Progenitor cell of endocrine pancreas (in vitro differentiated cells): ENCODE measurements around the gene ABI1. TPM values are rescaled to one million over a fixed set of nuclear protein-coding genes. Genes with fewer than 3 reads are reported as not detected.

Experiments
- DNase-seq: peaks from one replicate; pipeline ENCODE4 v3.0.0; 2021; ENCODE audit warnings: low spot score; ENCODE audit not compliant: unreplicated experiment
- H3K27ac Mint-ChIP-seq: 2 replicates; pipeline ENCODE4 v1.8.0; 2021; ENCODE audit warnings: mild to moderate bottlenecking, moderate library complexity, mixed read lengths
- H3K27me3 Mint-ChIP-seq: 2 replicates; pipeline ENCODE4 v1.8.0; 2021; ENCODE audit warnings: mixed read lengths
- H3K36me3 Mint-ChIP-seq: 2 replicates; pipeline ENCODE4 v1.8.0; 2022; ENCODE audit warnings: mixed read lengths; ENCODE audit not compliant: insufficient read depth
- H3K4me1 Mint-ChIP-seq: 2 replicates; pipeline ENCODE4 v1.8.0; 2021; ENCODE audit warnings: low read depth, mixed read lengths
- H3K4me3 Mint-ChIP-seq: 2 replicates; pipeline ENCODE4 v1.8.0; 2021; ENCODE audit warnings: low read depth, mild to moderate bottlenecking, moderate library complexity, mixed read lengths
- H3K9me3 Mint-ChIP-seq: 2 replicates; pipeline ENCODE4 v1.8.0; 2021; ENCODE audit warnings: low read depth, mixed read lengths
- total RNA-seq: library from RNA; stranded (reverse); gene quantifications from 2 replicates; pipeline ENCODE4 v1.2.1, GENCODE V29; 2021
- TF ChIP-seq, protein P1 (sequence below): fragments of 200-600 bp; sonication (generic); IDR thresholded peaks from one replicate; pipeline ENCODE4 v1.5.0; 2021; ENCODE audit warnings: antibody characterized with exemption, mild to moderate bottlenecking; ENCODE audit not compliant: unreplicated experiment

The ABI1 gene
- total RNA-seq, 1 donor from 2014 or later, result 48.2 TPM

DNA sequence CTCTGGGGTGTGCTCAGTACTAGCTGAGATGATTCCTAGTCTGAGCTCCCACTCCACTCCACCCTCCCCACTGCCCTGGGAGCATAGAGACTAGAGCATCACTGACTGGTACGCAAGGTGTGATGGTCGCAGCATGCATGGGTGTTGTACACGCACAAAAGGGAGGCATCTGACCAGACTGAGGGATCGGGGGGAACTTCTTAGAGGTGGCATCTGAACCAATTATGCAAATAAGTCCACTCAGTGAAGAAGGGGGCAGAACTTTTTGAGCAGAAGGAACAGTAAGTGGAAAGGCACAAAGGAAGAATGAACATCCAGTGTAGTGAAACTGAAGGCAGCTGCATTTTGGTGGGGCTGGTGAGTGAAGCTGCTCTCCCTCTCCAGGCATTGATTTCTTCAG is 137.7 kb downstream of the ABI1 start:
- TF ChIP-seq, protein P1, sequence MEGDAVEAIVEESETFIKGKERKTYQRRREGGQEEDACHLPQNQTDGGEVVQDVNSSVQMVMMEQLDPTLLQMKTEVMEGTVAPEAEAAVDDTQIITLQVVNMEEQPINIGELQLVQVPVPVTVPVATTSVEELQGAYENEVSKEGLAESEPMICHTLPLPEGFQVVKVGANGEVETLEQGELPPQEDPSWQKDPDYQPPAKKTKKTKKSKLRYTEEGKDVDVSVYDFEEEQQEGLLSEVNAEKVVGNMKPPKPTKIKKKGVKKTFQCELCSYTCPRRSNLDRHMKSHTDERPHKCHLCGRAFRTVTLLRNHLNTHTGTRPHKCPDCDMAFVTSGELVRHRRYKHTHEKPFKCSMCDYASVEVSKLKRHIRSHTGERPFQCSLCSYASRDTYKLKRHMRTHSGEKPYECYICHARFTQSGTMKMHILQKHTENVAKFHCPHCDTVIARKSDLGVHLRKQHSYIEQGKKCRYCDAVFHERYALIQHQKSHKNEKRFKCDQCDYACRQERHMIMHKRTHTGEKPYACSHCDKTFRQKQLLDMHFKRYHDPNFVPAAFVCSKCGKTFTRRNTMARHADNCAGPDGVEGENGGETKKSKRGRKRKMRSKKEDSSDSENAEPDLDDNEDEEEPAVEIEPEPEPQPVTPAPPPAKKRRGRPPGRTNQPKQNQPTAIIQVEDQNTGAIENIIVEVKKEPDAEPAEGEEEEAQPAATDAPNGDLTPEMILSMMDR, result no peak
- H3K4me1 Mint-ChIP-seq, result no peaks in the 10 kb centered on the region
- H3K36me3 Mint-ChIP-seq, result peaks cover 5% of the 10 kb centered on the region
- no peaks in the 10 kb centered on the region for H3K9me3 Mint-ChIP-seq
- H3K27ac Mint-ChIP-seq, result no peak overlapping the region
- no peak for DNase-seq
- H3K27me3 Mint-ChIP-seq, result no peaks in the 10 kb centered on the region
- H3K4me3 Mint-ChIP-seq, result no peak overlapping the region

DNA sequence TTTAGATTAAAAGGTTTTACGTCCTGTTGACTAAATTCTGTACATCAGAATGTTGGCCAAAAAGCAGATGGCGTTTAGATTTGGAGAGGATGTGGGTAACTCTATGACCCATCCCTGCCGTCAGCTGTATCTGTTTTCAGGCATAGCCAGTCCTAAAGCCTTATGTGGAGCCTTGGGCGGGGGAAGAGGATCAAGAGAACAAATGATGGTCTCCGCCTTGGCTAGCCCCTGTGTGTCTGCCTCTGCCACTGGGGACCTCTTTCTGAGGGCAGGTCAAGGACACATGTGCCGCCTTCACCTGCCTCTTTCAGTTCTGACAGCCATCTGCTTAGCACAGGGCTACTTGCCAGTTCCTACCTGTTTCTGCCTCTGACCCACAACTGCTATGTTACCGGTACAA is 139.2 kb downstream of the ABI1 start:
- no peak for DNase-seq
- Mint-ChIP-seq H3K36me3 (peaks cover 4% of the 10 kb centered on the region), H3K4me1 (no peaks in the 10 kb centered on the region), H3K4me3 (no peak overlapping the region), H3K27me3 (no peaks in the 10 kb centered on the region), H3K27ac (no peak overlapping the region), H3K9me3 (no peaks in the 10 kb centered on the region)
- TF ChIP-seq, protein P1, result no peak

DNA sequence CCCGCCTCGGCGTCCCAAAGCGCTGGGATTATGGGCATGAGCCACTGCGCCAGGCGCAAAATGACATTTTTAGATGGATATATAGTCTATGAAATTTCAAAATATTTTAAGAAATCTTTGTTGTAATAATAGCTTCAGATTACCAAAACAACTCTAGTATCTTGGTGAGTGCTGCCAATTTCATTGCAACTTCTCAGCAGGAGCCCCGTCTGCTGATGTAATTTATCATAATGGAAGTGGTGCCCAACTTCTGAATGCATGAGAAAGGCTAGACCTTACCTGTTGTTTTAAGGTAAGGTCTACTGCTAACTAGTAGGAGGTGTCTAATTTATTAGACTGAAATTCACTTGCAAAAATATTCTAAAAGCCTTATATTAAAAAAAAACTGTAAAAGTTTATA is 143.3 kb downstream of the ABI1 start:
- H3K4me3 Mint-ChIP-seq, result no peak overlapping the region
- DNase-seq, result no peak
- TF ChIP-seq, protein P1, result no peak
- H3K9me3 Mint-ChIP-seq, result no peaks in the 10 kb centered on the region
- H3K4me1 Mint-ChIP-seq, result no peaks in the 10 kb centered on the region
- H3K36me3 Mint-ChIP-seq, result peaks cover 2% of the 10 kb centered on the region
- H3K27me3 Mint-ChIP-seq, result no peaks in the 10 kb centered on the region
- no peak overlapping the region for H3K27ac Mint-ChIP-seq

DNA sequence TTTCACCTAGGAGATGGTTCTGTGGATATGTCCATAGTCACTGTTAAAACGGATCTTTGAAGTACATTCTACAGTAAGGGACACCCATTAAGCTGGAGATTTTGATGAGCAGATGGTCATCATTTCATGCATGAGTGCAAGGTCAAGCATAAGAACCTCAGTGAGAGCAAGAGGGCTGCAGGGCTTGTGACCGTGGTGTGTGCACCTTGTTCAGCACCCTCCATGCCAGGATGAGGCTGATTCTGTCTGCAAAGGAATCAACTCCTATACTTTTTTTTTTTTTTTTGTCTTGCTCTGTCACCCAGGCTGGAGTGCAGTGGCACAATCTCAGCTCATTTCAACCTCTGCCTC is 145.6 kb downstream of the ABI1 start:
- DNase-seq, result no peak
- no peaks in the 10 kb centered on the region for H3K9me3 Mint-ChIP-seq
- no peak overlapping the region for H3K4me3 Mint-ChIP-seq
- H3K27ac Mint-ChIP-seq, result no peak overlapping the region
- TF ChIP-seq, protein P1, result no peak
- no peaks in the 10 kb centered on the region for H3K4me1 Mint-ChIP-seq
- peaks cover 2% of the 10 kb centered on the region for H3K36me3 Mint-ChIP-seq
- no peaks in the 10 kb centered on the region for H3K27me3 Mint-ChIP-seq

DNA sequence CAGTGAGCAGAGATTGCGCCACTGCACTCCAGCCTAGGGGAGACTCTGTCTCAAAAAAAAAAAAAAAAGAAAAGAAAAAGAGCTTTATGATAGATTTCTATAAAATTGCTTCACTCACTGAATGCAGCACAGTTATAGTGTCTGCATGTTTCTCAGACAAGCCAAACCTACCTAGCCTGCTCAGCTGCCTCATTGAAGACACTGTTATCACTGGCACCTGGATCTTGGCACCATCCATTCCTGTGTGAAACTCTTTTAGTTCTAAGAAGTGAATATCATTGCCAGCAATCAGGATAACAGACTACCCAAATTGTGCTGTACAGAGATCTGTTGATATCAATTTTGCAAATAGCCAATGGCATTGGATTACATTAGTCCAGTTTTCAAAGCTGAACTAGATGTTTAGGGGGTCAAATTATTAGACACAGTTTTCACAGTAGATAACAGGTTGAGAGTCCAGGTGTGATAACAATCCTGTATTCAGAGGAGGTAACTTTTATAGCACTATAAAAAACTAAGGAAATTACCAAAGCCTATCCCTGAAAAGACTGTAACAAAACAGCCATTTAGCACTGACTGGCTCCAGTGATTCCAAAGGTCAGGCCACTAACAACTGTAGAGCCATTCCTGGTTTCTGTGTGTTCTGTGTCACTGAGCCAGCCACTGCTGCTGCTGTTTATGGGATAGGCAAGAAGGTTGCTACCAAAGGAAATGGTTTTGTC is 146.2 kb downstream of the ABI1 start:
- Mint-ChIP-seq H3K36me3 (peaks cover 2% of the 10 kb centered on the region), H3K27ac (no peak overlapping the region), H3K9me3 (no peaks in the 10 kb centered on the region), H3K4me1 (no peaks in the 10 kb centered on the region), H3K27me3 (no peaks in the 10 kb centered on the region), H3K4me3 (no peak overlapping the region)
- TF ChIP-seq, protein P1, result no peak
- no peak for DNase-seq
